NCI-H128 (cell line): ENCODE measurements around the gene PTPRG.

Source experiments
- DNase-seq: peaks from one replicate; lab custom pipeline; 2025; ENCODE audit not compliant: unreplicated experiment; lab: John Stamatoyannopoulos, UW

The PTPRG gene

DNA sequence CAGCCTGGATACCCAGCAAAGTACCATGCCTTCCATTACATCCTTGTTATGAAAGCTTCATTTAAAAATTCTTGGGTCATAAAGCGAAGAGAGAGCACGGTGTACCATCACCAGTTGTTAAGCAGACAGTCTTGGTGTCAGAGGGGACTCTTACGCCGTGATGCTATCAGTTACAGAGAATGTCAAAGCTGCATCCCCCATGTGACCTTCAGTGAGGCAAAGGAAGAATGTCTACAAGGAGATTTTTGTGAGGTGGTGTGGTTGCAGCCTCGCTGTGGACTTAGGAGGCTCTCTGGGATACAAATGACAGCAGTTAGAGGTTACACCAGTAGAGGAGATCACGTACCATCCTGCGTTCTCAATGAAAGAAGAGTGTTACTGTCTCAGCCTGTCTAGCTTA, 533.7 kb downstream of the PTPRG start:
- DNase-seq, result no peak

DNA sequence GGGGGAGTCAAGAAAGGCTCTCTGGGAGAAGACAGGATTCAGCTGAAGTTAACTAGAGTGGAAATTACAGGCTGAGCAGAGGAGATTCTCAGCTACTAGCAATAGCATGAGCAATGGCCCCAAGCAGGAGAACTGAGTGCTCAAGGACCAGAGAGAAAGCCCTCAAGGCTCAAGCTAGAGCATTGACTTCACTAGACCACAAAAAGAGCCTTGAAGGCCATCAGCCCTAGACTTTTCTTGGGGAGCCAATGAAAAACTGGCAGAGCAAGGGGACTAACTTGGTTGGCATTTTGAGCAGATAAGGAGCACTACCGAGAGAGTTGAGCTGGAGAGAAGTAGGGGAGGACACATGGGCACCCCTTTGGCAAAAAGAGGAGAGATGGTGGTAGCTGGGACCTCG, 534.4 kb downstream of the PTPRG start:
- DNase-seq, result no peak

DNA sequence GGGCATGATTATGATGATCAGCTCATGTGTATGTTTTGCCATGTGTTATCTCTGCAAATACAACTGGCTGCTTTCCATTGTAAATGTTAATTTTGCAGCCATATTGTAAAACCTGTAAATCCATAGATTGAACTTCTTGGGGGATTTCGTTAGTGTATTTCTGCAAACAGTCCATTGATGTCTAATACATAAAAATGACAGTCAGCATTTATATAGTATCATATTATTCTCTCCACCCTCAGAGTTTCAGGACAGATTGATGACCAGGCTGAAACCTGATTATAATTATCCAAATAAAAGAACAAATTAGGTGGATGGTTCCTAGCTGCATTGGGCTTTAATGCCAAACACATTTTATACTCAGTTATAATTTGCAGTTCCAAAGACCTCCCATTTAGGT, 535.1 kb downstream of the PTPRG start:
- DNase-seq, result no peak

DNA sequence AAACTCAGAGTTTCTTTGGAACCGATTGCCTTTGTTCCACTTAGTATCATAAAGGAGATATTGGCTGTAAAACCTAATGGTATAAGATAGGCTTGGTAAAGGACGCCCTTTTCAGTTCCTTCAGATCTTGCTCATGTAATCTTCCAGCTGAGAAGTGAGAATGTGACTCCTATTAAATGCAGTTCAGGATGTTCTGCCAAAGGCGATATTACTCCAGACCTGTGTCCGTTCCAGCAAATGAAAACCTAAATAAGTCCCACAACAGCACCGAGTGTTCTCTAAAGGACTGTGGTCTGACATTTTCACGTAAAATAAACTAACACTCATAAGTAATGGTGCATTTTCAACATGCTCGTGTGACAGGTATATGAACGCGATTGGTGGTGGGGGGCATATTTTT, 535.8 kb downstream of the PTPRG start:
- DNase-seq, result no peak

DNA sequence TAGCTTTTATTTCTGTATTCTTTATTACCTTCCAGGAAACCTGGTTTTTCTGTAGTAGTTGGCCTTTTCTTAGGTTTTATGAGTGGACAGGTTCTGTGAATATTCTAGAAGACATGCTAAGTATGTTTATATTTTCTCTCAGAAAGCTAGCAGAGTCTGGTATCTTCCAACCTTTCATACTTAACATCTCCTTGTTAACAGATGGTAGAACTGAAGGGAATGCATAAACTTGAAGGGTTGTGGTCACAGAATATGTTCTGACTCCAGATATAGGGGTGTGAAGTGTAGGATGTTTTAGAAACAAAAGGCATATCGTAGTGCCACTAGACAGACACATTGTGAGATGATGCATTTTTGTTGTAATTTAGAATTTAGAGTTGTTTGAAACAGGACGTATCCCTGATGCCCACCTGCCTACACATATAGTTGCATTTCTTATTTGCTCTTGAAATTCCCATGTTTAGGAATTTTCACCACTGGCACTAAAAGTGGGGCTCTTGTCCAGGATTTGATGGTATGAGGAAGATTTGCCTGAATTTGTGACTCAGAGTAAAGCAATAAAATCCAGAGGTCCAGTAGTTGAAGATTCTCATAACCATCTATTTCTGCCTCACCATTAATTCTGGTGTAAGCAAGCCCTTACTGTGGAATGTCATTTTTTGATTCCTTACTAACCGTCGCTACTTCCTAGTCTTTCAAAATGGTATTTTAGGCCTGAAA, 537.4 kb downstream of the PTPRG start:
- DNase-seq, result no peak

DNA sequence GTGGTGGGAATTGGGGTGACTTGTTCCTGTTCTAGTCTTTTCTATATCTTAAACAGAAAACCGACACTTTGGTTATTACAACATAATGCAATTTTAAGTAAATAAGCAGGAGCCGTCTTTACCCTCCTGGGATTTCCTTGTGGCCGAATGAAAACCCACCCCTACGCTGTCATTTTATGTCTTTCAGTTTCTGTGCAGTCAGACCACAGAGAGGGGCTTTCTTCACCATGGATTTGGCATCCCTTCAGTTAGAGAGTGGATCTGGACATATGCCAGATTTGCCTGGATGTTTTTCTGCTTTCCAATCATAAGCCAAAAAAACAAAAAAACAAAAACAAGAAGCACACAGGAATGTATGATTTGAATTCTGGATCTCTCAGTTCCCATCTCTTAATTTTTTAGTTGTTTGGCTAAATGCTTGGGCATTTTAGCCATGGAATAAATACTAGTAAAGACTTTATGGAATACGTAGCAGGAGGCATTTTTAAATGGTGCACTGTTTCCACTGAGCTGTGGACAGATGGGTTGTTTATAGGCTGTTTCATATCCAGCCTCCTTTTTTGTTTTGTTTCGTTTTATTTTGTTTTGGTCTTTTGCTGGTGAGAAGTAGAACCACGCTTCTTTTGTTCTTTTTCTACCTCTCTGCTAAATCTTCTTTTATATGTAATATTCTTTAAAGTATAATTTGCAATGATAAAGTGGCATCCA, 539.1 kb downstream of the PTPRG start:
- no peak for DNase-seq

DNA sequence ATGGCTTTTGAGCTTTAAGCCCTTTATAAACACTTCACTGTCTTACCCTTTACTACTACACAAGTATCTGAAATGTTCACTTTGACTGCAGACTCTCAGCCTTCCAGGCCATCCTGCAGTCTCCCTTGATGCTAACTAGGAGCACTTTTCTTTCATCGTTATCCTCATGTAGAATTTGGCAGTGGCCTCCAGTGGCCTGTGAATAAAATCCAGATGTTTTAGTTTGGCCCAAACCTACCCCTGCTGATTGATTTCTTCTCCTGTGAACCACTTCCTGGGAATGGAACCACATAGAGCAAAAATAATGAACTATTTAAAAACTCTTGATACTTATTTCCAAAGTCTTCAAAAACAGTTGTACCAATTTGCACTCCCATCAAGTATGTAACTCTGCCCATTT, 540.1 kb downstream of the PTPRG start:
- DNase-seq, result no peak

DNA sequence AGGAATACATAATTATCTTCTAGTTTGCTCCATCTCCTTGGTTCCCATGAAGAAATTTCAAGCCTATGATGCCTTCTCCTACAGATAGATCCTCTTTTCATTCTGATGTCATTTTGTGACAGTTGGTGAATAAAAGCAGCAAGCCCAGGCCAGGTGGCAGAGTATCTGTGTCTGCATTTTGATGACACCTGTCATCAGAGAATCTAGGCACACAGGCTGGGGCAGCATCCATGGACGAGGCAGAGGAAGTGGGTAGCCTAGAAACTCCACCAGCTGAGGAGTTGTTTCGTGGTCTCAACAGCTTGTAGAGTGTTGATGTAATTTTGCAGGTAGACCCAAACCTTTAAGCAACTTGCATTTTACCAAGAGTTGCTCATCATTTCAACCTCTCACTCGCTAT, 542.2 kb downstream of the PTPRG start:
- no peak for DNase-seq

DNA sequence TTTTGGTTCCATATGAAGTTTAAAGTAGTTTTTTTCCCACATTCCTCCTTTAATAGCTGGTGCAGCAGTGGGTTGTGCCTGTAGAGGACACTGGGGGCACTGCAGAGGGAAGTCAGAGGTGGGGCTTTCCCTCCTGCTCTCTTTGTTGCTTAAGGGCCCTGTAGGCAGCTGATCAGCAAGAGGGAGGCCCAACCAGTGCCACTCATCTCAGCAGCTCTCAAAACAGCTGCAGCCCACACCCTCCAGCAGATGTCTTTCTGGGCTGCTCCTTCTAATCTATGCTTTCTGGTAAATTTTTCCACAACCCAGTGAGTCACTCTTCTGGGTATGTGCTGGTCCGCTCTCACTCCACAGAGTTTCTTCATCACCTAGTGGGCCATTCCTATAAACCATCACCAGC, 548.2 kb downstream of the PTPRG start:
- no peak for DNase-seq

DNA sequence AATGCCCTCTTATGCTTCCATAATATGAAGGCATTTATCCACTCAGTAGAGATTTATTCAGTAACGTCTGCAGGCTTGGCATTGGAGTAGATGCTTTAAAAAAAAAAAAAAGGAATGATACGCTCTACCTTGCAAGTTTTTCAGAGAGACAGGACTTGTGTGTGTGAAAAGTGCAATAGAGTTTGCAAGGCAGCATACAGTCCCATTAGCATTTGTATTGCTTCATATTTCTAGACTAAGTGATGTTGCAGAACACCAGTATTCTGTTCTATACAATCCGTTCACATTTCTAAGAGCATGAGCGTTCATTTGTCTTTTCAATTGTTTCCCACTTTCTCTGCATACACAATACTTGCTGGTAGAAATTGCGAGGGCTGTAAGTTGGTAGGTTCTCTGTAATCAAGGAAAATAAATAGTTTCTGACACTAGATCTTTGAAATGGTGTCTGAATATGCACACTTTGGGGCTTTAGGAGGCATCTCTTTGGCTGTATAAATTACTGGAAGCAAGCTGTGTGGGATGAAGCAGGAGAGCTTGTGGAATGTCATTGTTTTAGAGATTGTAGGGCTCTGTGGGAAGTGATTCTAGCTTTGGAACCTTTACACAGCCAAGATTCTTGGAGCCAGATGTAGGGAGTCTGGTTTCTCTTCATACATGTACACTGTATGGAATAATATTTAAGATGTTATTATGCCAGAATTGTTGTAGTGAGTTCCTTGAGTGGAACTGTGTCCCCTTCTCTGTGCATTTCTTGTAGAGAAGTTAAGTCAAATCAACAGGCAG, 549.3 kb downstream of the PTPRG start:
- no peak for DNase-seq

DNA sequence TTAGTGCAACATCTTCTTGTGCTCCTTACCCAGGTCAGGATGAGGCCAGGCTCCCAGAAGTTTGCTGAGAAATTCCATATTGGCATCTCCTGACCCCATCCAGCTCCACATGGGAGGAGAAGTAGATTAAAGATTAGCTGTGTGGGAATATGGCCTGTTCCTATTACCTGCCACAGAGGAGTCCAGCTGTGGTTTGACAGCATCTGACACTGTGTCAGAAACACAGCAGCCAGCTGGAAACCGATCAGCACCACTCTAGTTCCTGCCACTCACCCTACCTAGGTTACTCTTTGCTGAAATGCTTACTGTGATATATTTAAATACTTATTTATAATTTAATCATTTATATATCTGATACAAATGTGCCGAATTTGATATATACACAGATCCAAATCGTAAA, 551.7 kb downstream of the PTPRG start:
- DNase-seq, result no peak

DNA sequence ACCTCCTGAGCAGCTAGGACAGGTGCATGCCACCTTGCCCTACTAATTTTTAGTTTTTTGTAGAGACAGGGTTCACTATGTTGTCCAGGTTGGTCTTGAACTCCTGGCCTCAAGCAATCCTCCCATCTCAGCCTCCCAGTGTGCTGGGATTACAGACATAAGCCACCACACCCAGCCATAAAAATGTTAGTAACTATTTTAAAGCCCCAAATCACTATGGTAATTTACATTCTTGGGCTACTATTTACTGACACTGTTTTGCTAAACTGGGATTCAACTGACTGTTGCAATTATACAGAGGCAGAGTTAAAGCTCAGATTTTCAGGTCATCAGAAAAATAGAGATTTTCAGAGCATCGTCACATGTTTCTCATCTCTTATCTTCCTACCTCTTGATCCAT, 553.4 kb downstream of the PTPRG start:
- no peak for DNase-seq

DNA sequence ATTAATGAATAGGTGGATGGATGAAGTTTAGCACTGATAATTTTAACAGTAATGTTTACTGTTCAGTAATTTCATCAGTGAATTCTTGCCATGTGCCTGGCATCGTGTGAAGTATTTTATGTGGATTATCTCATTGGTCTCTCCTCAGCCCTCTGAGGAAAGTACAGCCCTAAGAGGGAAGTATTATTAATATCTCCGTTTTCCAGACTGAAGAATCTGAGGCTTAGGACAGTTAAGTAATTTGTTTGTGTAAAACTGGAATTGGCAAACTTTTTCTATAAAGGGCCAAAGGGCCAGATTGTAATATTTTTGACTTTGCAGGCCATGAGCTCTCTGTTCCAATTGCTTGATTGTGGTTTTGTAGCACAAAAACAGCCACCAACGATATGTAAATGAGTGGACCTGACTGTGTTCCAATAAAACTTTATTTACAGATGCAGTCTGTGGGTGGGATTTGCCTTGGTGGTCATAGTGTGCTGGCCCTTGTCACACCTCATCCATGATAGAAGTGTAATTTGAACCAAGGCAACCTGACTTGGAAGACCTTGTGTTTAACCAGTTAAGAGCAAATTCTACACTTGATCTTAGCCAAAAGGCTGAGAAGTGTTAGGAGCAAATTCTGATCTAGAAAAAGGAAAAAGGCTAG, 556.7 kb downstream of the PTPRG start:
- DNase-seq, result no peak

DNA sequence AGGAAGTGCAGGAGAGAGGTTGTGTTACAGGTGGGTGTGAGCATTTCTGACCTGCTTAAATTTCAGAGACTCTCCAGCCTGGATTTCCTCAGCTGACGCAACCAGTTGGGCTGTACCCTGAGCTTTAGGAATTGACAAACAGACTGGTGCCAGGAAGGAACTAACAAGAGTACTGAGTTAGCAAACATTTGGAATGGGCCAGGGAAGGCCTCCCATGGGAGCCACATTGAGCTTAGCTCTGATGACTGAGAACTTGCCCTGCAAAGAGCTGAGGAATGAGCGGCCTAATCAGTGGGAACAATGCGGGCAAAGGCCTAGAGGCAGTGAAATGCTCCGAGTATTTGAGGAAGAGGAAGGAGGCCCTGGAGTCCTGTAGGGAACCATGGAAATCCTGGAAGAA, 557.8 kb downstream of the PTPRG start:
- no peak for DNase-seq

DNA sequence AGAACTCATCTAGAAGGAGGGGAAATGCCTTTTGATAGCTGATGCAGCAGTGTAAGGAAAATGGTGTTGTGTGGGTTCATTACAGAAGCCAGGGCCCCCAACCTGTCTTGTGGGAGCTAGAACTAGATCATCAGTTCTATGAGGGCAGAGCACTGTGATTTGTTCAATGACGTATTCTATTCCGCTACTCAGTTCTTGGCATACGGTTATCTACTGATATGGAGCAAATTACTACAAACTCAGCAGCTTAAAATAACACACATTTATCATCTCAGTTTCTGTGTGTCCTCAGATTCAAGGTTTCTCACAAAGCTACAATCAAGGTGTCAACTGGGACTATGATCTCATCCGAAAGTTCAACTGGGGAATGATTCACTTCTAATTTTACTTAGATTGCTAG, 561.4 kb downstream of the PTPRG start:
- no peak for DNase-seq

DNA sequence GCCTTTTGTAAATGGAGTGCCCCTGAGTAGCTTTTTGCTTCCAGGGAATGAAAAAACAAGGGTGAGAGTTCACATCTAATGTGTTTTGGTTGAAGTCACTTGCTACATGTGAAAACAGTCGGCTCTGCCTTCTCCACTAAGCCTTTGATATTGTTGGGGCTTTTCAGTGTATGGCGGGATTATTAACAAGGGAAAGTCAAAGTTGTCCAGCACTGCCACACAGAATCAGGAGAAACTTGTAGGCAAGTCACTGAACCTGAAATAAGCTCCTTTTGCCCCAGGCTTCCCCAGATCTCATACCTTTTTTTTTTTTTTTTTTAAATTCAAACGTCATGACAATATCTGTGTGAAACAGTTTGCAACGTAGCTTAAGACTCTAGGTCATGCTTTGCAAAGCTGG, 564.0 kb downstream of the PTPRG start:
- DNase-seq, result no peak

DNA sequence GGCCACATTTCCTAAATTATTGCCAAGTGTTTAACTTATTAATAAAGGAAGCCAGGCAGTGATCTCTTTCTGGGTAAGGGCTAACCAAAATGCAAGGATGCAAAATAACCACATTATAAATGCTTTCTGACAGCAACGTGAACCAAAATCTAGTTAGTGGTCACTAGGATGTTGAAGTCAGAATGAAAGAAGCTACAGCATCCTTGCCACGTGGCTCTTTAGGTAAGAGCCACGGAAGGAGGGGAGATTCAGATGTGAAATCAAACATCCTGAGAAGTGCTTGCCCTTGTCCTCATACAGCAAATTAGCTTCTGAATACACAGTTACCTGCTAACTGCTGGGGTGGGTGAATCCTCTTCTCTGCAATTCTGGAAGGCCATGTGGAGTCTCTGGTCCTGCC, 565.7 kb downstream of the PTPRG start:
- no peak for DNase-seq

DNA sequence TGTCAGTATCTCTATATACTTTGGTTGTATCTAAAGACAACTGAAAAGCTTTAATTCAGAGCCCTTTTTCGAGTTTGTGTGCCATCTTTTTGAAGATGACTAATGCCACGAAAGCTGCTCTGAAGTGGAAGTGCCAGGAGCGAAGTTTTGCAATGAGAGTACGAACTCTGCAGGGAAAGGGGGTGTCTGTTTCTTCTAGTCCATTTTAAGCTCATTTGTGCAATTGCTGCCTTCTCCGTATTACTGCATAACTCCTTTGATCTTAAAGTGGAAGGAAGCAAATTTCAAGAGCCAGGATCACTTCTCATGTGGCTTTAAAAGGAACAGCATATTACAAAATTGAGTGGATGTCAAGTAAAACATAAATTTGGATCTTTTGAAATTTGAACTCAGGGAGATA, 566.7 kb downstream of the PTPRG start:
- no peak for DNase-seq

DNA sequence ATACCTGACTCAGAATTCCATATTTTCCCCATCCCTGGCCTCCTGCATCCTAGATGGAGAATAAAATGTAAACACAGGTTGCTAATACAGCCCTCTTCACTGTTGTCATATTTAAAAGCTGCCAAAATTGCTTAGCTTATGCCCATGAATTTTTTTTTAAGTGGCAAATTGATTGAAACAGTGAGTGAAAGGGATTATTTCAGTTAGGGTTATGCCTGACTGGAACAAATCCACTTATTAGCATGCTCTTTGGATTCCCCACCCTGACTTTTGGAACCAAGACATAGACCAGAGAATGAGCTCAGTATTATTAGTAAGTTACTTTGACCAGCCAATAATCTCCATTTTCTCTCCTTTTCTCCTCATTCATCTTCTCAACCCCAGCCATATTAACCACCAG, 567.3 kb downstream of the PTPRG start:
- no peak for DNase-seq

DNA sequence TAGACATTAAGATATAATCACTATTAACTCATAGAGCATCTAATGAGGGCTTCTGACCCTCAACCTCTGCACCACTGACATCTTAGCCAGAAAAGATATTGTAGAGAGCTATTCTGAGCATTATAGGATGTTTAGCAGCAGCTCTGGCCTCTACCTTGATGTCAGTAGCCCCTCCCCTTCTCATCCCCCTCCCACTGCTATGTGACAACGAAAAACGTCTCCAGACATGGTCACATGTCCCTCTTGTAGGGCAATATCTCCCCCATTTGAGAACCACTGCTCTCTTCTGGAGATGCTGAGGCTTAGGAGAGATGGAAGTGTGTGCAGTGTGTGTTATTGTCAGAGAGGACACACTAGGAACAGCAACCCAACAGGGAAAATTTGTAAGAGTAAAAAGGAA, 569.7 kb downstream of the PTPRG start:
- no peak for DNase-seq

DNA sequence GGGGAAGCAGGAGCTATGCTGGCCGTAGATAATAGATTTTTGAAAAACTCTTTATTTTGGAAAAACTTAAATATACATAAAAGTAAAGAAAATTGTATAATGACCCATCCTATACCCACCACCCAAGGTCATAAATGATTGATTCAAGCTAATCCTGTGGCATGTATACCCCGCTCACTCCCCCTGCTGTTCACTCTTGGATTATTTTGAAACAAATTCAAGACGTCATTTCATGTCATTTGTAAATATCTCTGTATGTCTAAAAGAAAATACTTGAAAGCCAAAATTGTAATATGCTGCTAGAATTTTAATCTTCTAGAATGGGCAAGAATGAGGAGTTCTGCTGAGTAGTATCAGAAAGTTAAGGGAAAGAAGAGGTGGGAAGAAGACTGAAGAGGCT, 570.2 kb downstream of the PTPRG start:
- no peak for DNase-seq
